SK-N-SH treated with all-trans-retinoic acid at 6 μM for 48 hours (cell line): ENCODE results near the gene C3orf18.

Experiments used
- ARNTL ChIP-seq: fragments of 450-650 bp; formaldehyde crosslinking; IDR thresholded peaks from 2 replicates; pipeline ENCODE4 v1.5.0; 2020; ENCODE audit warnings: low read depth, mild to moderate bottlenecking, moderate library complexity, borderline replicate concordance
- BACH2 ChIP-seq: fragments of 250-450 bp; sonication (Bioruptor Pico); IDR thresholded peaks from 2 replicates; pipeline ENCODE4 v1.9.0; 2021; ENCODE audit warnings: mild to moderate bottlenecking, borderline replicate concordance
- RARB ChIP-seq: fragments of 250-450 bp; sonication (Bioruptor Pico); IDR thresholded peaks from 2 replicates; pipeline ENCODE4 v1.8.0; 2021; ENCODE audit warnings: mild to moderate bottlenecking, moderate library complexity
- TOX ChIP-seq: fragments of 250-450 bp; sonication (Bioruptor Pico); IDR thresholded peaks from 2 replicates; pipeline ENCODE4 v1.8.0; 2021; ENCODE audit warnings: mild to moderate bottlenecking, moderate library complexity, borderline replicate concordance
- ZFP3 ChIP-seq: fragments of 250-450 bp; sonication (Bioruptor Pico); IDR thresholded peaks from 2 replicates; pipeline ENCODE4 v1.5.0; 2020; ENCODE audit warnings: mild to moderate bottlenecking, moderate library complexity
- TF ChIP-seq, protein P1 (sequence below): fragments of 250-450 bp; sonication (Bioruptor Pico); IDR thresholded peaks from 2 replicates; pipeline ENCODE4 v1.5.1; 2020; ENCODE audit warnings: low read depth, mild to moderate bottlenecking, moderate library complexity

DNA sequence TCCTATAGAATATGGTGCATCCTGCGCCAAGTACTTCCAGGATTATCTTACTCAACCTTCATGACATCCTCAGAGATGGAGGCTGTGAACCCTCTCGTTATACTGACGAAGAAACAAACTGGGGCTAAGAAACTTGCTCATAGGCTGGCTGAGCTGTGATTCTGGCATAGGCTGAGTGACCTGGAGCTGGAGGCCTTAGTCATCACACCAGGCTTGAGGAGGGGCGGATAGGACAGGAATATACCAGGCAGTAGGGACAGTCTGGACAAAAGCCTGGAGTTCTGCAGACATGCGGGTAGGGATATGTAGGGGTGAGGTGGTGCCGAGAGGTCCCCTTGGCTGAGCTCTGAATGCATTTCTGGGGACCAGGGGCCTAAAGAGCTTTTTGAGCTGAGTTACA lies 19.8 kb upstream of the C3orf18 start:
- no peak for TF ChIP-seq BACH2 (CRISPR knock-in tag)
- TF ChIP-seq RARB (CRISPR knock-in tag) = no peak
- TF ChIP-seq TOX (CRISPR knock-in tag) = no peak
- TF ChIP-seq, protein P1, sequence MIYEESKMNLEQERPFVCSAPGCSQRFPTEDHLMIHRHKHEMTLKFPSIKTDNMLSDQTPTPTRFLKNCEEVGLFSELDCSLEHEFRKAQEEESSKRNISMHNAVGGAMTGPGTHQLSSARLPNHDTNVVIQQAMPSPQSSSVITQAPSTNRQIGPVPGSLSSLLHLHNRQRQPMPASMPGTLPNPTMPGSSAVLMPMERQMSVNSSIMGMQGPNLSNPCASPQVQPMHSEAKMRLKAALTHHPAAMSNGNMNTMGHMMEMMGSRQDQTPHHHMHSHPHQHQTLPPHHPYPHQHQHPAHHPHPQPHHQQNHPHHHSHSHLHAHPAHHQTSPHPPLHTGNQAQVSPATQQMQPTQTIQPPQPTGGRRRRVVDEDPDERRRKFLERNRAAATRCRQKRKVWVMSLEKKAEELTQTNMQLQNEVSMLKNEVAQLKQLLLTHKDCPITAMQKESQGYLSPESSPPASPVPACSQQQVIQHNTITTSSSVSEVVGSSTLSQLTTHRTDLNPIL = no peak
- no peak for TF ChIP-seq ZFP3 (CRISPR knock-in tag)
- no peak for TF ChIP-seq ARNTL (CRISPR knock-in tag)
